ENCODE results near the gene LRRTM2.

LRRTM2 gene

DNA sequence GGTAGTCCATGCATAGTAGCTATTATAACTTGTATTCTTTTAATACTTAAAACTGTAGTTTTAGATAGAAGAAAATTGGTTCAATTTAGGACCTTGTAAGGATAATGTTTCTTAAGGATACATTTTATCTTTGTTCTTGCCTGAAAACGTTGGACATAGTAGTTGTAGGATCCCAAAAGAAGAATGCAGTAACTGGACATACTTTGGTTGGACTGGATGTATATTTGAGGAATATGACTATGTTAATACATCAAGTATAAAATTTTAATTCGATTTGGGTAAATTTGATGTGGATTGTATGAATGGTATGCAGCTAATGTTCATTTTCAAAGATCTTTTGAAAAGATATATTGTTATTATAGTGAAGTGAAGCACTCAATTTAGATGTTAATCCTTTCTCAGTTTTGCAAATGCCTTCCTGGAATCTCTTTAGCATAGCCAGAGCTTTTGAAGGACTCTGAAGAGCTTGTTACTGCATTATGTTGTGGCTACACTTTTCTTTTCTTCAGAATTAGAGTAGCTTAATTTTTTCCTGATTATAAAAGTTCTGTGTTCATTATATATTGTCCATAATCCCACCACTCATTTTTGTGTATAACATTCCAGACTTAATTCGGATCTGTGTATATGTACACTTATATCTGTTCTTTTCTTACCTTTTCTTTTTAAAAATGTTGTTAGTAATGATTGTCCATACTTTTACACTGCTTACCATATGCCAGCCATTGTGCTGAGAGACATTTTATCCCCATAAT lies 41.2 kb downstream of the LRRTM2 start:
- DNase-seq, result no peak

- DNase-seq, result no peak
Observed at GRCh38 chr5:138833080-138833479, 42.1 kb downstream of the LRRTM2 start.

- no peak for DNase-seq
Observed at GRCh38 chr5:138832218-138832617, 42.9 kb downstream of the LRRTM2 start.

- DNase-seq, result no peak
Observed at GRCh38 chr5:138831703-138832102, 43.4 kb downstream of the LRRTM2 start.

DNA sequence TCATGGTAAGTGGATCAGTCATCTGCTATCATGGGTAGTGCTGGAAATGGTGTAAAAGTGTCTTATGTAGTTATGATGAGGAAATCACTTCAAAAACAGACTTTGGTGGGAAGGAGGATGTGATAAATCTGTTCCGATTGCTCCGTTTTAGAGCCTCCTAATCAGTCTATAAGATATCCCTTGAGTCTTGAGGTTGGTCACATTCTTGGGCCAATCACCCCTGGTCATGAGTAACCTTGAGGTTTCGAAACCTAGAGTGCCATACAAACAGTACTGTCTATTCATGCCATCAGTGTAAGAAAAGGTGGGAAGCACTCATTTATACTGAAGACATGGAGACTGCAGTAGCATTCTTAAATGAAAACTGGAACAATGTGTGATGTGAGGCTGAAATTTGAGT lies 45.8 kb downstream of the LRRTM2 start:
- DNase-seq, result no peak

DNA sequence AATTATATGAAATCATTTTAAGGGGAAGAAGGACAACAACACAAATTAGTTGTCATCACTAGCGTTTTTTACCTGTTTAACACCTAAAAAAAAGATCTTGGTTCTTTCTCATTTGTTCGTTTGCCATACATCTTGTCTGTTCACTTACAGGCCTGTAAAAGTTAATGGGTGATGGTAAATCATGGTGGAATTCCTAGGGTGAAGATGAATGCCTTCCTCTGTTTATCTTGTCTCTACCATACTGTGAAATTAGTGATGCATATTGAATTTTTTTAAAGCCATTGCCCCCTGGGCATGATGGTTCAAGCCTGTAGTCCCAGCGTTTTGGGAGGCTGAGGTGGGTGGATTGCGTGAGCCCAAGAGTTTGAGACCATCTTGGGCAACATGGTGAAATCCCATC lies 46.6 kb downstream of the LRRTM2 start:
- no peak for DNase-seq

- no peak for DNase-seq
Observed at GRCh38 chr5:138824924-138825863, 49.9 kb downstream of the LRRTM2 start.

- DNase-seq, result no peak
Observed at GRCh38 chr5:138824516-138824915, 50.6 kb downstream of the LRRTM2 start.

GRCh38 chr5:138820695-138821094 lies 54.4 kb downstream of the LRRTM2 start:
- DNase-seq, result no peak

DNA sequence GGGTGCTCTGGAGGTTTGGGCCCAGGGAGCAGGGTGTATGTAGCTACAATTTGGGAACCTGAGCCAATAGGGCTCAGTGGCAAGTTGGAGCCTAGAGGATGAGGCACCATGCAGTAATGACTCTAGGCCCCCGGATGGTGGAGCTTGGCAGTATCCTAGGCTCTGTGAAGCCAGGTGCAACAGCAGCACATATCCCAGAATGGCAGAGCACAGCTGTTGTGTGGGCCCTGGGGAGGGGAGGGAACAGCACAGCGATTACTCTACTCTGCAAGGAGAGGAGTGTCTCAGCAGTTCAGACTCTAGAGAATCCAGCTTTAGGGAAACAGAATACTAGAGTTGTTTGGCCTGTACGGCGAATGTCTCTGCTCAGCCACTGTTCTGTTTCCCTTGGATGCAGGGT lies 56.1 kb downstream of the LRRTM2 start:
- no peak for DNase-seq
